ENCODE measurements around the gene GALNT9.
"Not testable (repeated sequence)": the region's sequence is repeated elsewhere in the genome, so short reads cannot be mapped to it uniquely, and the experiment has no call there.

GALNT9 gene

DNA sequence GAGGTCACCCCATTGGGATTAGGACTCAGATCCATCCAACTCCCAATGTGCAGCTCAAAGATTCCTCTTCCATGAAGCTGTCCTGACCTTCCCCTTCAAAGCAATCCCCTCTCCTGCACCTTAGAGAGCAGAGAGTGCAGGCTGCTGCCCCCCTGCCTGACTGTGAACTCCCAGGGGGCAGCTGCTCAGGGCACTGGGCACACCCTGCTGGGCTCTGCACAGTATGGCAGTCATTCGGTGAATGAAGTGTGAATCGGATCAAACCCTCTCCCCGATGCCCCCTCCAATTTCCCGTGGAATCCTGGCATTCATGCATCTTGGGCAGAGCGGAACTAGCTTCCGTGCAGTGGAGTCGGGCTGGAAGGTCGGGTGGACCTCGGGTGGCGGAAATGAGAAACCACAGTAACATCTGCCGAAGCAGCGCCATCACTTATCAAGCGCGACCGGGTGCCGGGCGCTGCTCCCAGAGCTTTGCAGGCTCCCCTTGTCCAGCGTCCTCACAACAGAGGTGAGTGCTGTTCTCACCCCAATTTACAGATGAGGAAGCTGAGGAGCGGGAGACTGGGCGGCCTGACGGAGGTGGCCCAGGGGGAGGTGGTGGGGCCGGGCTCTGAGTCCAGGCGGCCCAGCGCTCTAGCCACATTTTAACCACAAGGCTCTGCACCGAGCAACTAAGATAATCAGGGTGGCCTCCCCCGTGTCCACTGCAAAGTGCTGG is 14.7 kb downstream of the GALNT9 start:
- no peak for DNase-seq (ENCODE audit: low read depth, low spot score)

DNA sequence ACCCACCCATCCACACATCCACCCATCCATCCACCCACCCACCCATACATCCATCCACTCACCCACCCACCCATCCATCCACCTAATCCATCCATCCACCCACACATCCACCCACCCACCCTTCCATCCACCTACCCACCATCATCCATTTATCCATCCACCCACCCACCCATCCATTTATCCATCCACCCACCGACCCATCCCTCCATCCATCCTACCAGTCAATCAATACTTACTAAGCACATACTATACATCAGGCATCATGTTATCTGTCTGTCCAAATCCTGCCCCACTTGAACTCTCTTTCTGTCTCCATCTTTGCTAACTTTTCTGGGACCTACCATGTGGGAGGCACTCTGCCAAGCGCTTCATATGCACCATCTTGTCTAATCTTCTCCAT is 15.4 kb downstream of the GALNT9 start:
- DNase-seq (ENCODE audit: low read depth, low spot score): no peak

- DNase-seq (ENCODE audit: low read depth, low spot score): no peak
Observed at GRCh38 chr12:132313182-132313581, 16.2 kb downstream of the GALNT9 start.

DNA sequence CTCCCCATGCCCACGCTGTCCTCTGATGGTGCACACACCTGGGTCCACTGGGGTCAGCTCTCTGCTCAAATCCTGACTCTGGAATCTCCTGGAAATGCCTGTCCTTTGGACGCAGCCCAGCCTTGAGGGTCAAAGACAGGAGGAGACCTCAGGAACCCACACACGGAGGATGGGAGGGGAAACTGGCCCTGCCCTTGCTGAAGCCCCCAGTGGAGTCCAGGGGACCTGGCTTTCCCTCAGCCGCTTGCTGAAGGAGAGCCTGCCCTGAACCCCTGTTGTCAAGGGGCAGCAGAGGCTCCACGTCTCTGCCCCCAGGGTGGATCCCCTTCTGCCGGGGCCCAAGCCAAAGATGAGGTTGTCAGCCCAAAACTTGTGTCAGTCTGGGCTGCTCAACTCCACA is 16.9 kb downstream of the GALNT9 start:
- DNase-seq (ENCODE audit: low read depth, low spot score): no peak

GRCh38 chr12:132311201-132311915 is 18.0 kb downstream of the GALNT9 start:
- DNase-seq (ENCODE audit: low read depth, low spot score): no peak

GRCh38 chr12:132310181-132311040 is 19.0 kb downstream of the GALNT9 start:
- DNase-seq (ENCODE audit: low read depth, low spot score): no peak

DNA sequence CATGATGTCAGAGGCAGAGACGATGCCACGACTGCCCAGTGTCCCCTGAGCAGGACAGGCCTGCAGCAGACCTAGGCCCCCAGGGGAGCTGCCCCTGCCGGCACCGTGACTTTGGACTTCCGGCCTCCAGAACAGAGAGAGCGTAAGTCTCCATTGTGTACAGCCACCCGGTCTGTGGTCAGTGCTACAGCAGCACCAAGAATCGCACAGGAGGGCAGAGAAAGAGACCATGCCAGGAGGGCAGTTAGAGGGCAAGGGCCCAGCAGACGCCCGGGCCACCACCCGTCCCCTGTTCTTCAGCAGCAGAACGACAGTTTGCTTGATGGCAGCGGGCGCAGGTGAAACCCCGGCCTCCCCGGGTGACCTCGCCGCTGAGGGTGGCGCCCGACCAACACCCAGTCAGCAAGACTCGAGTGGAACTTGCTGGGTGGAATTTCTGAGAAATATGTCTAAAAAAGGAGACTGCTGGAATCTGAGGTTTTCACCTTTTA is 19.7 kb downstream of the GALNT9 start:
- DNase-seq (ENCODE audit: low read depth, low spot score): no peak

- no peak for DNase-seq (ENCODE audit: low read depth, low spot score)
Observed at GRCh38 chr12:132308853-132309595, 20.4 kb downstream of the GALNT9 start.

- DNase-seq (ENCODE audit: low read depth, low spot score): no peak
Observed at GRCh38 chr12:132307976-132308852, 21.2 kb downstream of the GALNT9 start.

DNA sequence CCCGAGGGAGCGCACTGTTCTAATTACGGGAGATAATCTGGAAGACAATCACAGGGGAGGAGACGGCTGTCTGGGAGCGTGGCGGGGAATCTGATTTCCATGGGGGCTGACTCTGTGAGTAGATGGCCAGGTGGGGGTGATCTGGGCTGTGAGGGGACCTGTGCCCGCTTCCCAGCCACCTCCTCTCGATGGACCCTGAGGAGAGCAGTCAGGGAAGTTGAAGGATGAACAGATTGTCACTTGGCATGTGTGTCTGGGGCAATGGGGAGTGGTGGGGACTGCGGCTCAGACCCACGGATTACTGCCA is 22.6 kb downstream of the GALNT9 start:
- DNase-seq (ENCODE audit: low read depth, low spot score): no peak

DNA sequence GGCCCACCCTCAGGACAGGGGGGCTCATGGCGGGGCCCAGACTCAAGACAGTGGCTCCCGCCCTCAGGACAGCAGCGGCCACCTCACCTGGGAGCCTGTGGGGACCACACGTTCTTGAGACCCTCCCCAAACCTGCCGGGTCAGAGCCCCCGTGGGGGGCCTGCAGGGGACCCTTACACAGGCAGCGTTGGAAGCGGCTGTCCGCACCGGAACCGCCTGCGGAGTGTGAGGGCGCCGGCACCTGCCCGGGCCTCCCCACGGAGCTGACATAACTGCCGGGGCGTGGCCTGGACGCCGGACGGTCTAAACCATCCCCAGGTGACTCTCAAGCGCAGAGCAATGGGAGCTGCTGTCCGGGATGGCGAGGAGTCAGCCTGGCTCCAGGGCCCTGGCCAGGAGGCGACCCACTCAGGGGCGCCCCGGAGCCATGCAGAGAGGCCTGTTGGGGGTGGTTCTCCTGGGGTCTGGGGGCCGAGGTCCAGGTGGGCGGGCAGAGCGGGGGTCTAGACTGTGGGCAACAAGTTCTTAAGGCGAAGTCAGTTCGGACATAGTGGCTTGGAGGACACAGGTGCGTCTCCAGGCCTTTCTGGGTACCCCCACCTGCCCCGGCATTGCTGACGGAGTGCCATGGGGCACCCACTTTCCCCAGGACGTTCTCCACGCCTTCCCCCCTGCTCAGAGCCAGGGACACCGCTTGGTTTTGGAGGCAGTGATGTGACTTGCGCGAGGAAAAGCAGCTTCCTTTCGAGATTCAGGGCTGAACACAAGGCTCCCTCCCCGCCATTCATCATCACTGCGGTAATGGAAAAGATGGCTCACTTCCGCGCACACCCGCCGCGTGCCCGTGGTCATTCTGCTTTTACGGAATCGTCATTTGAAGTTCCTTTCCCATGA is 23.2 kb downstream of the GALNT9 start:
- no peak for DNase-seq (ENCODE audit: low read depth, low spot score)

- no peak for DNase-seq (ENCODE audit: low read depth, low spot score)
Observed at GRCh38 chr12:132305560-132305966, 23.8 kb downstream of the GALNT9 start.

- DNase-seq (ENCODE audit: low read depth, low spot score): not testable (repeated sequence)
Observed at GRCh38 chr12:132304866-132305265, 24.5 kb downstream of the GALNT9 start.

DNA sequence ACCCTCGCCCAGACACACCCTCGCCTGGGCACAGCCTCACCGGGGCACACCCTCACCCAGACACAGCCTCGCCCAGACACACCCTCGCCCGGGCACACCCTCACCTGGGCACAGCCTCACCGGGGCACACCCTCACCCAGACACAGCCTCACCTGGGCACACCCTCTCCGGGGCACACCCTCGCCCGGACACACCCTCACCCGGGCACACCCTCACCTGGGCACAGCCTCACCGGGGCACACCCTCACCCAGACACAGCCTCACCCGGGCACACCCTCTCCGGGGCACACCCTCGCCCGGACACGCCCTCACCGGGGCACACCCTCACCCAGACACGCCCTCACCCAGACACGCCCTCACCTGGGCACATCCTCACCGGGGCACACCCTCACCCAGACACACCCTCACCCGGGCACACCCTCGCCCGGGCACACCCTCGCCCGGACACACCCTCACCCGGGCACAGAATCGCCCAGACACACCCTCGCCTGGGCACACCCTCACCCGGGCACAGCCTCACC is 25.5 kb downstream of the GALNT9 start:
- not testable (repeated sequence) for DNase-seq (ENCODE audit: low read depth, low spot score)

DNA sequence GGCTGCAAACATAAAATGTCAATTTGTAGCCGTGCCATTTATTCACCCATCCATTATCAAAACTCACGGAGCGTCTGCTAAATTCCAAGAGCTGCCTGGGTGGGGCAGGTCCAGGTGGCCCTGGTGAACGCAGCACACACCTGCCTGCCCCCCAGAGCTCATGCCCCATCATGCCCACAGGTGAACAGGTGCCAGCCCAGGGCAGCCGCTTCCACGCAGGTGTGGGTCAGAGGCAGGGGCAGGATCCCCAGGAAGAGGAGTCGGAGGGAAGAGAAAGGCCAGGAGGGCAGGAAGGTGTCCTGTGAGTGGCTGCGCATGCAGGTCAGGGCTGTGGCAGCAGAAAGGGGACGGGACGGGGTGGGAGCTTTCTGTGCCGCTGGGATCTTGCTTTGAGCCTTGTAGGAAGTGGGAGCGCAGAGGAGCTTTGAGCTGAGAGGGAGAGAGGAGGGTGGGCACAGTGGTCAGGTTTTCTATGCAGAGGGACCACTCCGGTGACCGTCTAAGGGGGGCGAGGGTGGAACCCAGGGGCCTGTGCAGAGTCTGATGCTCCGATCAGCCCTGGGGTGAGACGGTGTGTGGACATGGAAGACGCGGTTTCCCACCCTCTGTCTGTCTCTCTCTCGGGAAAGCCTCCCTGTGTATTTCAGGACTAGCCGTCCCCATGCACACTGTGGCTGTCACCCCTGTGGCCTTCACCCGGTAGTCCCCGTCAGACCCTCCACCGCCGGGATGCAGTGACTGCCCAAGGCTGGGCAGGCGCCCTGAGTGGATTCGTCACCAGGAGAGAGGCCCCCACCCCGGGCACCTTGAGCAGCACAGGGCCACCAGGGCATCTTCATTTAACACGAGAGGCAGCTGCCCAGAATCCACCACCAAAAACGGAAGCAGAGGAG is 26.7 kb downstream of the GALNT9 start:
- DNase-seq (ENCODE audit: low read depth, low spot score): no peak

- no peak for DNase-seq (ENCODE audit: low read depth, low spot score)
Observed at GRCh38 chr12:132300789-132301722, 28.3 kb downstream of the GALNT9 start.

- no peak for DNase-seq (ENCODE audit: low read depth, low spot score)
Observed at GRCh38 chr12:132296063-132296462, 33.3 kb downstream of the GALNT9 start.
